ENCODE data around the gene TRIAP1.
"Not testable (repeated sequence)": the region's sequence is repeated elsewhere in the genome, so short reads cannot be mapped to it uniquely, and the experiment has no call there.

Gene TRIAP1

DNA sequence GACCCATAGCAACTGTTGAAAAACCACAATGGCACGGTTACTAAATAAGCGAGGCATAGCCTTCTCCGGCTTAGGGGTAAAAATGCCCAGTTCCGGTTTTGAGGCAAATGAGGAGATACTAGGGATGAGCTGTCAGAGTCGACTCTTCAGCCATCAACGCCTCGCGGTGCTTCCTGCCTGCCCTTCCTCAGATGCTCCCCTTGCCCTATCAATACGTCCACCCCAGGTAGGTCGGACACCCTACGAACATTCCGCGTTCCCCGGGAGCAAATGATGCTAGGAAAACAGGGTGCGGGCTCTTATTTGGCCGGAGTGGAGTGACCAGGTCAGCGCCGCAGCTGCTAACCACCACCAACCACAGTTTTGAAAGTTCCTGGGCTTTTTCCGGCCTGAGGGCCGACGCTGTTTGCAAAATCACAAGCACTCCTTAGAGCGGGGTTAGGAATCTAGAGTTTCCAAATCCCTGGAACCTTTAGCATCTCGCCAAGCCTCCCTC lies 22.2 kb upstream of the TRIAP1 start:
- DNase-seq: peak; percentile 6 to 36

DNA sequence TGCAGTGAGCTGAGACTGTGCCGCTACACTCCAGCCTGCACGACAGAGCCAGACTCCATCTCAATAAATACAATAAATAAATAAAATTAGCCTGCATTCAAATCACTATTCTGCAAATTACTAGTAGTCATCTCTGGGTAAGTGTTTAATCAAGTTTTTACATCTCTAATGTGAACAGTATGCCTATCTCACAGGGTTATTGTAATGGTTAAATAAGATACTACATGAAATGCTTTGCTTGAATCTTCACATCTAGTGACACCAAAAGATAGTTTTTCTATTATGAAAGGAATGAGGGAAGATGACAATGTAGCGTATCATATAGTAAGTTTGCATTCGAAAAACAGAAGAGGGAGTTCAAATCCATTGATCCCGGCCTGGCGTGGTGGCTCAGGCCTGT lies 21.3 kb upstream of the TRIAP1 start:
- no peak for DNase-seq

- DNase-seq: peak; percentile 39 to 65
Measured at GRCh38 chr12:120466560-120467315, 20.6 kb upstream of the TRIAP1 start.

DNA sequence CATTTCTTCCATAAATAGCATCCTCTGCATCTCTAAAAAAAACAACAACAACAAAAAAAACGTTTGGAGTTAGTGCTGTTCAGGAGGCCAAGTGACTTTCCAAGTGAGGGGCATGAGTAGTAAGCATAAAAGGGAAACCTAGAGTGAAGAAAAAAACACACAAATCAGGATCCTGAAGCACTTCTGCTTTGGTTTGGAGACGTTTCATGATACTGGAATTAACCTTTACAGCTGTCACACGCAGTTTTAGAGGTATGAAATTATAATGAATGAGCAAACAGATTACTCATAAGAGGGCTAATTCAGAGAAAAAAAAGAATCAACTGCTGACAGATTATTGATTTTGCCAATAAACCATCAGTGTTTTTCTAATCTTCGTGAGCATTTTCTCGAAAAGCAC lies 19.6 kb upstream of the TRIAP1 start:
- DNase-seq: no peak

GRCh38 chr12:120463712-120464111 lies 17.5 kb upstream of the TRIAP1 start:
- no peak for DNase-seq

DNA sequence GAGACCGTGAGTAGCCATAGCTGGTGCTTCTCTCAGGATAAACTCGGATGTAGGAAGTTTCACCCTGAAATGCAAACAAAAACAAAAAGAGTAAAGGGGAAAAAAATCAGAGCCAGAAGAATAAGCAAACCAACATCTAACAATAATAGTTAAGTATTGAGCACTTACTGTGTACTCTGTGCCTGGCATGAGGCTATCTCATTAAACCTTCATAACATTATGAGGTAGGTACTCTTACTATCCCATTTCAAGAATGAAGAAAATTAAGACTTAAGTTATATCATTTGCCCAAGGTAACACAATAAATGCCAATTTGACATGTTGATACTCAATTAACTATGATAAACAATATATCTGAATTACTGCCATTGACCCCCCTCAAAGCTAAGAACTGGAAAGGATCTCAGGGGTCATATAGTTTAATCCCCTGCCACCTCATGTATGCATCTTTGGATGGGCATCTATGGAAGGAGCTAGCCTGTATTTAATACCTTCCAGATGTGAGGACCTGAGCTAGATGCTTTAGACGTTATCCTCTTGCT lies 16.0 kb upstream of the TRIAP1 start:
- no peak for DNase-seq

DNA sequence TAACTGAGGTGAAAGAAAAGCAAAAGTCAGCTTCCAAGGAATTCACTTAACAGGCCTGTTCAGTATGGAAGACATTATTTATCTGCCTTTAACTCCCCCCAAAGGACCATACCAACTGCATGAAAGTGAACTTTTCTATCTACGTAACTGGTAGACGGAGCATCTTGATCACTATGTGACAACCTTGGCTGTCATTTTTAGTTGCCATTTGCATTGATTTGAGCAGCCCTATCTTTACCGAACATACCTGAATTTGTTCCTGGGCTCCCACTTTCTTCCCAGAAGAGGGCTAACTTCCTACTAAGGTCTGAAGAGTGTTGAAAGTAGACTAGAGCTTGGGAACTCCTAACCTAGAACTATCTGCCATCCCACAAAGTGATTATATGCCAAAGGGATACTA lies 14.0 kb upstream of the TRIAP1 start:
- no peak for DNase-seq

- peak in 1 of 2 donors; percentile 24 for DNase-seq
Measured at GRCh38 chr12:120457133-120457532, 10.9 kb upstream of the TRIAP1 start.

- DNase-seq: no peak
Measured at GRCh38 chr12:120455302-120455701, 9.1 kb upstream of the TRIAP1 start.

DNA sequence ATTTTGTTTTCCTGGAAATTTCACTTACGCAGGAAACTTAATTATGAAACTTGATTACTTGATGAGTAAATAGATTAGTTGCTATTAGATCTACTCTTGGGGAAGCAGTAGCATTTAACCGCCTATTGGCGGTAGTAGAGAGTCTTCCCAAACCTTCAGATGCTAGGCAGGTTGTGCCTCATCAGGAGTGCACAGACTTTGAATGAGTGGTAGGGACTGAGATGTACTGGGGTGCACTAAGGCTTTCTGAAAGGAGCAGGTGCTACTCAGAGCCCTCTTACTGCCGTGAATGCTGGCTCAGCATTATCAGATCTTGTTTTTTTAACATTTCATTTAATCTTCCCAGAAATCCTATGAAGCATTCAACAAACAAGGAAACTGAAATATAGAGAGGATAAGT lies 7.8 kb upstream of the TRIAP1 start:
- DNase-seq: peak; percentile 28 to 66

DNA sequence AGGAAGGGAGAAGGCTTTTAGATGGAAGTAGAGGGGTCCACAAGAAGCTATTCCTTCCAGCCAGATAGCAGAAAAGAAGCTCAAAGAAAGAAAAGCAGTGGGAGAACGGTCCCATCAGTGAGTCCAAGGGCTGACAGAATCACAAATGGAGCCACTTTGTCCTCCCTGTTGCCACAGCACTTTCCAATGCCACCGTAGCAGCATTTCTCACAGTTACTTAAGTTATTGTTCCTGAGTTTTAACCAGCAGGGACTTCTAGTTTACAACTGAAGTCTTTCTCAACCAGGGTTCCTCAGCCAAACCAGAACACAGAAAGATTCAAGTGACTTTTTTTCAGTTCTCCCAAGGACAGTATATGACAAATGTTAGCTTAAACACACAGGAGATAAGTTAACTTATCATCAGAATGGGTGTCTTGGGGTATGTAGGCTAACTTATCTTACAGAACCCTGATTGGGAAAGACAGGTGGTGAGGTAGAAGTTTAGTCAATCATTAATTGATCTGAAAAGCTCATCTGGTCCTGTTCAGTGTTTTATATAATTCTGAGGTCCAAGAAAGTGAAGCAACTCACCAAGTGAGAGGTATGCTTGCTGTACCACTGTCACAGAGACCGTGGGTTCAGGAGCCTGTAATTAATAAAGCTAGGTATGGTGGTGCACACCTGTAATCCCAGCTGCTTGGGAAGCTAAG lies 7.0 kb upstream of the TRIAP1 start:
- DNase-seq: no peak

GRCh38 chr12:120452524-120452923 lies 6.3 kb upstream of the TRIAP1 start:
- not testable (repeated sequence) for DNase-seq

DNA sequence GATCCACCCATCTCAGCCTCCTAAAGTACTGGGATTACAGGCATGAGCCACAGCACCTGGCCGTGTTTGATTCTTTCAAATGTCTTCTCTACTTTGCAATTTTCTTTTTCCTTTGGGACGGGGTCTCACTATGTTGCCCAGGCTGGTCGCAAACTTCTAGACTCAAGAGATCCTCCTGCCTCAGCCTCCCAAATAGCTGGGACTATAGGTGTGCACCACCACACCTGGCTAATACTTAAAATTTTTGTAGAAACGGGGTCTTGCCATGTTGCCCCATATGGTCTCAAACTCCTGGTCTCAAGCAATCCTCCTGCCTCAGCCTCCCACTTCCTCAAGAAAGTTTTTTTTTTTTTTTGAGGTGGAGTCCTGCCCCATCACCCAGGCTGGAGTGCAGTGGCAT lies 1.8 kb upstream of the TRIAP1 start:
- no peak for DNase-seq

- DNase-seq: not testable (repeated sequence)
Measured at GRCh38 chr12:120446844-120447178, 627 bp upstream of the TRIAP1 start.

DNA sequence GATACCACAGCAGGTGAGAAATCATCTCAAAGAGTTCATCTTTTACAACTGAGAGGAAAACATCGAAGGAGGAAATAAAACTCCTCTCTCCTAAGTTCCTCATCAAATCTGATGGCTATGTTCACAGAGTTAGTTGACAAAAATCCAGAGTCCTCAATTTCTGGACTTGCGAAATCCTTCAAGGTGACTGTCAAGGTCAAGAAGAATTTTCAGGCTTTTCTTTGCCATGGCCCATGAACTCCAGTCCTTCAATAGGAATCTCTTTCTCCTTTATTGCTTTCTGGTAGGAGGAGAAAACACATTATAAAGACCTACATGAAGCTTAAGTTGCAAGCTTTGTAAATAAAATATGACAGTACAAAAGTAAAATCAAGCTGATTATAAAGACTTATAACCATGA lies 1.5 kb downstream of the TRIAP1 start:
- no peak for DNase-seq

DNA sequence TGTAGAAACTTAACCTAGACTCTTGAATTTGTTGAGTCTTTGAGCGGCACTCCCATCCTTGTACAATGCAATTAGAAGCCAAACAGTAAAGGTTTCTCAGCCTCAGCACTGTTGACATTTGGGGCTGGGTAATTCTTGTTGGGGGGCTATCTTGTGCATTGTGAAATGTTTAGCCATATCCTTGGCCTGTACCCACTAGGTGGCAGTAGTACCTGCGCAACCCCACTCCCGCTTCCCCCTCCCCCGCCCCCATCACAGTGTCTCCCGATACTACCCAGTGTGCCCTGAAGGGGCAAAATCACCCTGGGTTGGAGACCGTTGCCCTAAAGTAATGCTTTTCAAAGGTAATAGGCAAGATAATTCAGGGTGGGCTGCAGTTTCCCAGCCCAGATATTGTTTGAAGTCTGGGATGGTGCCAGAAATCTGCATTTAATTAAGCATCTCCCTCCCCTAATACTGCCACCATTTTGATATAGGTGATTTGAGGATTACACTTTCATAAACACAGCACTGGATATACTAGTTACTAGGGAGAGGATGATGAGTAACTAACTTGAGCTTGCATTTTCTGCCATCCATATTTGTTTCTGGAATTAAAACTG lies 6.4 kb downstream of the TRIAP1 start:
- DNase-seq: peak; percentile 83 to 86

DNA sequence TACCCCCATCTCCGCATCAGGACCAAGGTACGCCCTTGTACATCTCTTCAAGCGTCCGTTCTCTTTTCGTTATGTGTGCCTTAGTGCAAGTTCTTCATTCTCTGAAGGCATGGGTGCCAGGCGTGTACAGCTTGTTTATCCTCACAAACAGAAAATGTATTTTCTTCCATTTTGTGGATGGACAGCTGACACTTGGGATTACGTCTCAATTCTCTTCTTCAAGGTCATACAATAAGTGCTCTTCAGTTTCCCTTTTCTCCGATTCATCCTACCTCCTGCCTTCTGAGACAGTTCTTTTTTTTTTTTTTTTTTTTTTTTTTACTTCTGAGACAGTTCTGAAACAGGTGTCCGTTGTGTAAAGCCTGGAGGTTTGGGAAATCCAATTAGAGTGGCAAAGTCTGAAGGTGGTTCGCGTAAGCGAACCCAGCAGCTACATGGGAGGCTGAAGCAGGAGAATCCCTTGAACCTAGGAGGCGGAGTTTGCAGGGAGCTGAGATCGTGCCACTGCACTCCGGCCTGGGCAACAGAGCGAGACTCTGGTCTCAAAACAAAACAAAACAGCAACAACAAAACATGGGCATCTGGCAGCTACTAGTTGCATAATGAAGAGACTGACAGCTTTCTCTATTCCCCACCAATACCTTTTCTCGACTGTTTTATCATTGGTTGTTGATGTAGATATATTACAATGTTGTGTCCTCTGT lies 7.5 kb downstream of the TRIAP1 start:
- DNase-seq: no peak

DNA sequence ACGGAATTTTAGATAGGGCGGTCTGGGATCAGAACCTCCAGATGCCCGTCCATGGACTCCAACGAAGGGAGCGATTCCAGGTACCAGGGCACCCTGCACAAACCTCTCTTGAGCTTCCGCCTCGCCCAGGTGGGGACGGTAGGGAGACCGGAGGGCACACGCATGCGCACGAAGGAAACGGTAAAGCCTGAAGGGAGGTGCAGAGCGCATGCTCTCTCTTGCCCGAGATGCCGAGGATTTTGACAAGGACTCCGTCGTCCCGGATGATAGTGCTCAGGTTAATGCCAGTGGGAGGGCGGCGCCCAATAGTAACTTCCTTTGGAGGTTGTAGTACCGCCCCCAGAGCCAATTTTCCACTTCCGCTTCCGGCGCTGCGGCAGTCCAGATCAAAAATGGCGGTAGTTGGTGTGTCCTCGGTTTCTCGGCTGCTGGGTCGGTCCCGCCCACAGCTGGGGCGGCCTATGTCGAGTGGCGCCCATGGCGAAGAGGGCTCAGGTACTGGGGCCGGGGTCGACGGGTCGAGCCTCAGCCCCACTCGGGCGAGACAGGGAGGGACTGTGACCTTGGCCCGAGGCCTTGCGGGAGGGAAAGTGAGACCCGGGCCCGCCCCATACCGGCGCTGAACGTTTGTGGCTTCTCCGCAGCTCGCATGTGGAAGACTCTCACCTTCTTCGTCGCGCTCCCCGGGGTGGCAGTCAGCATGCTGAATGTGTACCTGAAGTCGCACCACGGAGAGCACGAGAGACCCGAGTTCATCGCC lies 8.3 kb downstream of the TRIAP1 start, which contains the start of gene COX6A1:
Gene COX6A1 (plus strand): TSS at position 379 of the 760 bp plus-strand sequence. CDS start 14 bp downstream, at position 393.
- DNase-seq: peak; percentile 99

GRCh38 chr12:120432772-120433525 lies 13.2 kb downstream of the TRIAP1 start:
- DNase-seq: no peak

GRCh38 chr12:120429368-120429767 lies 16.8 kb downstream of the TRIAP1 start:
- no peak for DNase-seq

DNA sequence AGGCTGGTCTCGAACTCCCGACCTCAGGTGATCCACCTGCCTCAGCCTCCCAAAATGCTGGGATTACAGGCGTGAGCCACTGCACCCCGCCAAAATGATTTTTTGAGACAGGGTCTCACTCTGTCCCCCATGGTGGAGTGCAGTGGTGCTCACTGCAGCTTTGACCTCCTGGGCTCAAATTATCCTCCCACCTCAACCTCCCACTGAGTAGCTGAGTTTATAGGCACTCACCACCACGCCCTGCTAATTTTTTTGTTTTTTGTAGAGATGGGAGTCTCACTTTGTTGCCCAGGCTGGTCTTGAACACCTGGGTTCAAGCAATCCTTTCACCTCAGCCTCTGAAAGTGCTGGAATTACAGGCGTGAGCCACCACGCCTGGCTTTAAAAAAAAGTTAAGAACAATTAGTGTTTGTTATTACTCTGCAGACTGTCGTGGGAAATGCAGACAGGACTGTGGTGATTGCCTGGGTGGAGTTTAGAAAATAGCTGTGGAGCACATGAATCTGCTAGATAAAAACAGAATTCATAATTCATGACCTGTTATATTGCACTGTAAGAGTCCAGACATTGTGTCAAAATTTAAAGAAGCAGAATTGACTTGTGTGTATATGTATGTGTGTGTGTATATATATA lies 17.5 kb downstream of the TRIAP1 start:
- no peak for DNase-seq
